Body of pancreas (tissue), 4 donors: Measurements from ENCODE around the gene SLC34A3.
A peak's percentile ranks its signal among the peaks of the same experiment; 100 is the strongest.

Experiments
- POLR2A ChIP-seq, 3 donors: fragments of 450-650 bp; IDR thresholded peaks; one replicate each; pipeline ENCODE4 v1.6.1; 2016; ENCODE audit warnings: antibody characterized with exemption in 3 of 3, mild to moderate bottlenecking in 2 of 3
- TF ChIP-seq, protein P1 (sequence below), 7 experiments: fragments of 450-650 bp in 4 of 7; fragments of 200-600 bp in 3 of 7; sonication (generic) in 3 of 7; IDR thresholded peaks; one replicate each; pipeline ENCODE4 v1.5.1; 2016 to 2019; ENCODE audit warnings: antibody characterized with exemption in 7 of 7

DNA sequence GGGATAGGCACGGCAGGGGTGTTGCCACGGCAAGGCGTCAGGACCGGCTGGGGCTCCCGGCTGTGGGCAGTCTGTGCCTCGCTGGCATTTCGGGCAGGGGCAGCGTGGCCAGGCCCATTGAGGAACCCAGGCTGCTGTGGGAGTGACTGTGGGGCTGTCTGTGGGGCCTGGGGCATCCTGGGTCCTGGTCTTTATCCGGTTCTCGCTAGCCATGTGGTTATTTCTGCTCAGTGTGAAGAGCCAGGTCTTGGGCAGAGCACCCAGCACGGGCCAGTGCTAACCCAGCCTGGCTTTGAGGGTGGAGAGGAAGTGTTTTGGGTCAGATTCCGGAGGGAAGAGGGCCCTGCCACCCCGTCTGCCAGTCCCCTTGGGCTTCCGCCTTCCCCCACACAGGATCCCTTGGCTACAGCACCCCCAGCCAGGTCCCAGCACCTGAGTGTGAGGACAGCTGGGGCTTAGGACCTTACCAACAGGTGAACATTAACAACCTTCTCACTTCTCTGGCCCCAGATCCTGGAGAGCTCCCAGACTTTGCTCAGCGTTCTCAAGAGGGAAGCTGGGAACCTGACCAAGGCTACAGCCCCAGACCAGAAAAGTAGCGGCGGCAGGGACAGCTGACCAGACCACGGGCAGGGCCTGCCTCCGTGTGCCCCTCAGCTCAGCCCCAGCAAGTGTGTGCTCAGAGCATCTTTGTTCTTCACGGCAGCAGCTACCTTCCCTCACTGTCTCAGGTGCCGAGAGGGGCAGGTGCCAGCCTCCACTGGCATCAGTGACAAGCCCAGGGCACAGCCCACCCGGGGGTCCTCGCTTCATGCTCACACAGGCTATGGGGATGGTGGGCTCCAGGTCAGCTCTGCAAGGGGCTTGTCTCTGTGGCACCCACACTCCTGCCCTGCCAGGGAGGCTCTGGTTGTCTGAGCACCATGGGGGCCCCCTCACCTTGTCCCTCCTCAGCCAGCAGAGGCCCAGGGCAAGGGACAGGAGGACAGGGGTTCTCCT lies 41.1 kb upstream of the SLC34A3 start:
- TF ChIP-seq, protein P1, sequence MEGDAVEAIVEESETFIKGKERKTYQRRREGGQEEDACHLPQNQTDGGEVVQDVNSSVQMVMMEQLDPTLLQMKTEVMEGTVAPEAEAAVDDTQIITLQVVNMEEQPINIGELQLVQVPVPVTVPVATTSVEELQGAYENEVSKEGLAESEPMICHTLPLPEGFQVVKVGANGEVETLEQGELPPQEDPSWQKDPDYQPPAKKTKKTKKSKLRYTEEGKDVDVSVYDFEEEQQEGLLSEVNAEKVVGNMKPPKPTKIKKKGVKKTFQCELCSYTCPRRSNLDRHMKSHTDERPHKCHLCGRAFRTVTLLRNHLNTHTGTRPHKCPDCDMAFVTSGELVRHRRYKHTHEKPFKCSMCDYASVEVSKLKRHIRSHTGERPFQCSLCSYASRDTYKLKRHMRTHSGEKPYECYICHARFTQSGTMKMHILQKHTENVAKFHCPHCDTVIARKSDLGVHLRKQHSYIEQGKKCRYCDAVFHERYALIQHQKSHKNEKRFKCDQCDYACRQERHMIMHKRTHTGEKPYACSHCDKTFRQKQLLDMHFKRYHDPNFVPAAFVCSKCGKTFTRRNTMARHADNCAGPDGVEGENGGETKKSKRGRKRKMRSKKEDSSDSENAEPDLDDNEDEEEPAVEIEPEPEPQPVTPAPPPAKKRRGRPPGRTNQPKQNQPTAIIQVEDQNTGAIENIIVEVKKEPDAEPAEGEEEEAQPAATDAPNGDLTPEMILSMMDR (IDR thresholded peaks at IDR 0.05) = peak in 1 of 7 experiments; percentile 23
- TF ChIP-seq POLR2A (IDR thresholded peaks at IDR 0.05) = no peak
